Activated CD4-positive, alpha-beta T cell treated with anti-CD3 and anti-CD28 coated beads, Interleukin-10, Interleukin-2, amounts not matched to agents 100 ng/mL and 50 ng/mL, durations not matched to agents 16 hours and 8 hours (primary cell): ENCODE measurements around the gene CHPF.

Source experiments
- DNase-seq: peaks from one replicate; pipeline ENCODE4 v3.0.0-alpha.2; 2020

Gene CHPF

GRCh38 chr2:219493086-219493485, 50.5 kb downstream of the CHPF start:
- DNase-seq, result no peak

- no peak for DNase-seq
Measured at GRCh38 chr2:219492575-219492974, 51.0 kb downstream of the CHPF start.

GRCh38 chr2:219491278-219491963, 52.2 kb downstream of the CHPF start:
- DNase-seq, result no peak

GRCh38 chr2:219490600-219491130, 52.9 kb downstream of the CHPF start:
- no peak for DNase-seq

GRCh38 chr2:219490186-219490585, 53.4 kb downstream of the CHPF start:
- DNase-seq, result no peak

GRCh38 chr2:219489315-219489714, 54.3 kb downstream of the CHPF start:
- no peak for DNase-seq
